Ovary (tissue), 3 donors: ENCODE results near the gene NCK2.

Experiments
- CTCF ChIP-seq, 3 donors: fragments of 450-650 bp in 2 of 3; fragments of 200-600 bp in 1 of 3; IDR thresholded peaks; one replicate each; pipeline versions ENCODE4 v1.5.1 to v1.8.0; 2016 to 2022; ENCODE audit warnings: antibody characterized with exemption in 3 of 3, mild to moderate bottlenecking in 1 of 3
- EP300 ChIP-seq: sonication (generic); formaldehyde crosslinking; IDR thresholded peaks from one replicate; pipeline ENCODE4 v1.6.1; 2017; ENCODE audit warnings: antibody characterized with exemption
- POLR2A ChIP-seq: fragments of 450-650 bp; IDR thresholded peaks from one replicate; pipeline ENCODE4 v1.6.1; 2017; ENCODE audit warnings: antibody characterized with exemption, mild to moderate bottlenecking, moderate library complexity
- donor health status: DM: no; HTN: no; CAD: no.

GRCh38 chr2:105926960-105927678, 182.4 kb downstream of the NCK2 start:
- no peak for TF ChIP-seq EP300
- TF ChIP-seq POLR2A, result no peak
- no peak for TF ChIP-seq CTCF (IDR thresholded peaks at IDR 0.05)
